ENCODE measurements around the gene UTP14C.
"Not testable (repeated sequence)": the region's sequence is repeated elsewhere in the genome, so short reads cannot be mapped to it uniquely, and the experiment has no call there.

Gene UTP14C

DNA sequence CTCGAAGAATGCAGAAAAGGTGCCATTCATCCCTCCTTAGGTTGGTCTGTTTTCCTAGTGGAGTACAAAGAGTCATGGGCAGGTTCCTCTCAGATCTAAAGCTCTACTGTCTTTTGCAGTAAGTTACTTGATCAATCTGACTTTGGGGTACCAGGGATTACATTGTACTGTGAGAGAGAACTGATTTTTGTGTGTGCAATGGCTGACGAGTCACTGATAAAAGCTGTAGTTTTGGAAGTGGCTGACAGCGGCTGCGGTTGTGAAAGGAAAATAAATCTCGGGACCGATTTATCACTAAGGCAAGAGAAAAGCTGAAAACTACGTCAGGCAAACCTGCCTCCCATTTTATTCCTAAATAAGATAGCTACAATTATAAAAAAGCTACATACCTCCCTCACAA, 26.9 kb downstream of the UTP14C start:
- no peak for DNase-seq

DNA sequence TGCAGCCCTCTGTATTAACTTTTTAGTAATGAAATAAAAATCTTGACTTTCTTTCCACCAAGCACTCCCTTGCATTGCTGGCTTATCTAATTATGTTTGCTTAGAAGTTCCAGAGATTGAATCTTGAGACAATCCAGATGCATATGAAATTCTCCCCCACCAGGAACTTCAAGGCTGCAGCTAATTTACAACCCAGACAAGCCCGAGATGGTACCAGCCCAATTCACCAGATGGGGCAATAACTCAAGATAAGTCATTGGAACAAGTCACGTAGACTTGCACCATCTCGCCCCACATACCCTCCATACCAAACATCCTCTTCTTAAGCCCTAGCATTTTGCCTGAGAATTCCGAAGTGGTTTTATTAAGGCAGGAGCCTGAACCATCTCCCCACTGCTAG, 29.0 kb downstream of the UTP14C start:
- no peak for DNase-seq

DNA sequence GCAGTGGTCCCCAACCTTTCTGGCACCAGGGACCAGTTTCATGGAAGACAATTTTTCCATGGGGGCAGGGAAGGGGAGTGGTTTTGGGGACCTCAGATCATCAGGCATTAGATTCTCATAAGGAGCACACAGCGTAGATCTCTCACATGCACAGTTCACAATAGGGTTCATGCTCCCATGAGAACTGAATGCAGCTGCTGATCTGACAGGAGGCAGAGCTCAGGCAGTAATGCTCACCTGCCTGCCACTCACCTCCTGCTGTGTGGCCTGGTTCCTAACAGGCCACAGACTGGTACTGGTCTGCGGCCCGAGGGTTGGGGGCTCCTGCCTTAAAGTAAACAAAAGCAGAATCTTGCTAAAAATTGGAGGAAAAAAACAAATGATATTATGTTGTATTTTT, 36.6 kb downstream of the UTP14C start:
- DNase-seq, result not testable (repeated sequence)

DNA sequence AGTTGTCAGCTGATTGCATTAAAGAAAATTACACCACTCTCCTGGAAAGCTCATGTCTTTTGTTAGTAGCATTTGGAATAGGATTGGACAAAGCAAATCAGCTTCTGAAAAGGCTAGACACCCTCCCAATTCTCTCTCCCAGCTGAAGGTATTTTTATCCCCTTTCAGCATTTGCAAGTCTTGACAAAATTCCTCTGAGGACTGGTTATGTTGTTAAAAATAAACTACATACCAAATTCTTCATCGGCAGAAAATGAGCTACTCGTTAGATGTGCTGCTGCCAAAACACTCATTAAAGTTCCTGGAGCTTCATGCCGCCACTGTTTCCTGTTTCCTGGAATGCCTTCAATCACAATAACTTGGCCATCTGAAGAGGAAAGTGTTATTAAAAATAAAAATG, 37.1 kb downstream of the UTP14C start:
- no peak for DNase-seq

DNA sequence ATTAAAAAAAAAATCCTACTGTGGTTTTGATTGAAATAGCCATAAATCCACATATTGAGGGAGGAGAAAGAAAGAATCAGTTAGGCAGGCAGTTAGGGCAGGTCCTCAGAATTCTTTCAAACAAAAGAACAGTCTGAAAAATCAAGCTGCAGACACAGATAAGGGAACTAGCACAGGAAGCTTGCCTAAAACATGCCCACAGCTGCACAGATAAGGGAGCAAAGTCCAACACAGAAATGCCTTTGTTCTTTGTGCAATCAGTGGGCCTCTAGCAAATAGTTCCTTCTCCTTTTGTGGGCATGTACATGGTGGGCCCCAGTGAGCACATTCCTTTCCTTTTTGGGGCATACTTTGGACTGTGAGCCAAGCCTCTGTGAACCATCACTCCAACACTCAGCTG, 42.7 kb downstream of the UTP14C start:
- DNase-seq, result no peak

DNA sequence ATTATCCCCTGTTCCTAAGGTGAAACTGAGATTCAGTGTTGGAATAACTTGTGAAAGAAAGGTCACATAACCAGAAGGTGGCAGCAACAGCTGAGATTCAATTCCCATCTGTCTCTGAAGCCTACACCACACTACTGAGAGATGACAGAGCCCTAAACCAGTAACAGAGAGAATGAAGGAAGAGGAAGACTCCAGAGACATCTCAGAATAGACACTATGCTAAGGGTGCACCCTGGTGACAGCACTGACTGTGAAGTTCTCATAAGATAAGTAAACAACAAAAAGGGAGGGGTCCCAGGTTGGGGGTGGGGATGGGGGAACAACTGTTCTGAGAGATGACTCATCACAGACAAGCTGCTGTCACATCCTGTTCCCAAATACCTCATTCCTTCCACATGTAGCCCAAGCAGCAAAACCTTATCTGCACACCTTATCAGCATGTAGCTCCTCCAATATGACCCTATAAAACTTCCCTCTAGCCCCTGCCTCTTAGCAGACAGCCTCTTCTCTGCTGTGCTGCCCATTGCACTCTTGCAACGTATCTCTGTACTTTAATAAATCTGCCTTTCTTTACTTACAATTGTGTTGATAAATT, 46.5 kb downstream of the UTP14C start:
- DNase-seq, result peak in 1 of 5 donors; percentile 45

Data from T-helper 1 cell (primary cell).